M059J (cell line): ENCODE results near the gene HOXD10. TPM values are rescaled to one million over a fixed set of nuclear protein-coding genes. Genes with fewer than 3 reads are reported as not detected.

Source experiments
- DNase-seq: peaks from one replicate; pipeline ENCODE4 v3.0.0-alpha.2; 2012; ENCODE audit warnings: low read depth
- total RNA-seq: library from RNA; depleted of rRNA; stranded (reverse); fragments of >200 nt; shearing (Covaris generic); gene quantifications from 2 replicates; pipeline ENCODE4 v1.2.3, GENCODE V29; 2014

Gene HOXD10
- total RNA-seq, 1 experiment from 2014 or later = 15.0 TPM

DNA sequence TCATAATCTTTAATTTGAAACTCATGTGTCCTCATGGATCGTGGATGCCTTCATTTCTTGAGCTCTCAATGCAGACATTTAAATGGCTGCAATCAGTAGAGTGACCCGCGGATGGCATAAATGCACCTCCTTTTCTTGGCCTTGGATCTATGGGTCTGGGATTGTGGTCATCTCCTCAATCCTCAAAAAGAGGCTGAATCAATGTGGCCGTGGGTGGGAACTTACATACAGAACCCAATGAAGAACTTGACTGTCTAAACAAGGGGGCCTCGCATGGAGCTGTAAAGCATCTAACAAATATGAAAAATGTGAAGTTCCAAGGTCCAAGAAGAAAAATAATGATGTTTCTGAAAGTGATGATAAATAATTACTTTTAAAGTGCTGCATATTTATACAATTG lies 21.2 kb upstream of the HOXD10 start:
- no peak for DNase-seq

DNA sequence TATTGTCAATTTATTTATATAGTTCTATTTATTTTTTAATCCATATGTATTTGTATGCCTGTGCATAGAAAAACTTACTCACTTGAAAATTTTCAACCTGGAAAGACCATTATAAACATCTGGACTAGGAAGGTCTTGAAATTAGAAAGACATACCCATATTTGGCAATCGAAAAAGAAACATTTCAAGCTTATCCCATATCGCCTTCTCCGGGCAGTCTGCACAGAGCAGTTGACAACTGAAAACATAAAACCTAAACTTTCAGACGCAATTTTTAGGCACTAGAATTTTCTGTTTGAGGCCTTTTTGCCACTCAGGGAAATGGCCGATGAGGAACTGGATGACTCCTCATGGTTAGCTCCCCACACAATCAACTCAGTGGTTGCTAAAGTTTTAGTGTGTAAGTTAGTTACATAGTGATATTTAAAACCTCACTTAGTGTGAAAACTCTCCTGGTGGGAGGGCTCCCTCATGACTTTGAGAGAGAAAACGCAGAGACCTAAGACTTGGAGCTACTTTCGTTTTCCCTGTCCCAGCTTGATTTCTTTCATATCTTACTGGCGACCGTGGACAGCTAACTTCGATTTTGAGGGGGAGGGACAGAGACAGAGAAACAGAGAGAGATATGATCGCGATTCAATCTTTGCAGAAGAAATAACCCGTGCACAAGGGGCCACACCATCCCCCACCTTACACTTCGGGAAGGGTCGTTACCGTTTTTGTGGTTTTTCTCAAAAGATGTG lies 20.2 kb upstream of the HOXD10 start:
- DNase-seq = peak; percentile 67

- peak; percentile 84 for DNase-seq
These were observed 19.4 kb upstream of the HOXD10 start for GRCh38 chr2:176096986-176097819.

DNA sequence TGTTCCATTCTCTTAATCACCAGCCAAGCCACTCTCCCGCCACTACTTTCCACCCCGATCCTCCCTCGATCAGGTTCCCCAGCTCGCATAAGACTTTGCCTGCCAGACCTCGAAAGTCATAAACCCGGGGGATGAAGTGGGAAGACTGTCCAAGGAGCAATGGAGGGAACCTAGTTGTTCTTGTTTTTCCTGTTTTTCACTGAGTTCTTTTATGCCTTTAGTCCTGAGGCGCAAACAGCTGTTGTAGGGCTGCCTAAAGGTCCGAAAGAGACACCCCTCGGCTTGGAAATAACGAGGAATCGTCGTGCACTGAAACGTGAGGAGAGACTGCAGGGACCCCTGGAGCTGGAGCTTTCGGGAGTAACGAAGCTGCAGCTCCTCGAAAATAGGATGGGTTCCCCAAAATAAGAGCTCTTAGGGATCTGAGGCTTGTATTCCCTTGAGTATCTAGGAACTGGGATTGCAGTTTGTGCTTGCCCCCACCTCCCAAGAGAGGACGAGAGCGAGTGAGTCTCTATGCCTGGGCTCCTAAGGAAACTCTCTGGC lies 18.7 kb upstream of the HOXD10 start:
- DNase-seq = no peak

GRCh38 chr2:176098366-176099158 lies 18.0 kb upstream of the HOXD10 start:
- no peak for DNase-seq

- DNase-seq = no peak
These were observed 17.3 kb upstream of the HOXD10 start for GRCh38 chr2:176099159-176099727.

- DNase-seq = no peak
These were observed 16.6 kb upstream of the HOXD10 start, which contains the start of gene HOXD12 for GRCh38 chr2:176099728-176100546. HOXD12 (plus strand) TSS chr2:176099795; CDS start chr2:176099802, 7 bp downstream.

GRCh38 chr2:176100547-176101140 lies 15.9 kb upstream of the HOXD10 start:
- no peak for DNase-seq

- no peak for DNase-seq
These were observed 15.3 kb upstream of the HOXD10 start for GRCh38 chr2:176101216-176101830.

DNA sequence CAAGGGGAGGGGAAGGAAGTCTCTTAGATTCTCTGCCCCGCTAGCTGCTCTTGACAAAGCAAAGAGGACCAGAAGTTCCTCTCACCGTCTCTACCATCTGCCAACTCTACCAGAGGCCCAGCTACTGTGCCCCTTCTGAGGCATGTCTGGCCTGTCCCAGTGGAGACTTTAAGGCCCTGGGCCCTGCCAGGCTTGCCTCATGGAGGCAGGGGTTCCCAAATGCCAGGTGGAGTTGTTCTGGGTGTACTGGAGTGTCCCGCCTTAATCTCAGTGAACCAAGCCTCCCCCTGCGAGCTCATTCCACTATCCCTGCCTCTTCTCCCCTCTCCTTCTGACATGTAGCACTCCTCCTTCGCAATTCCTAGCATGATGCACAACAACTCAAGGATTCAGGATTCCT lies 14.7 kb upstream of the HOXD10 start:
- DNase-seq = no peak

- DNase-seq = no peak
These were observed 14.2 kb upstream of the HOXD10 start for GRCh38 chr2:176102309-176102866.

GRCh38 chr2:176103194-176103593 lies 13.4 kb upstream of the HOXD10 start:
- DNase-seq = no peak

- no peak for DNase-seq
These were observed 12.7 kb upstream of the HOXD10 start for GRCh38 chr2:176103742-176104315.

DNA sequence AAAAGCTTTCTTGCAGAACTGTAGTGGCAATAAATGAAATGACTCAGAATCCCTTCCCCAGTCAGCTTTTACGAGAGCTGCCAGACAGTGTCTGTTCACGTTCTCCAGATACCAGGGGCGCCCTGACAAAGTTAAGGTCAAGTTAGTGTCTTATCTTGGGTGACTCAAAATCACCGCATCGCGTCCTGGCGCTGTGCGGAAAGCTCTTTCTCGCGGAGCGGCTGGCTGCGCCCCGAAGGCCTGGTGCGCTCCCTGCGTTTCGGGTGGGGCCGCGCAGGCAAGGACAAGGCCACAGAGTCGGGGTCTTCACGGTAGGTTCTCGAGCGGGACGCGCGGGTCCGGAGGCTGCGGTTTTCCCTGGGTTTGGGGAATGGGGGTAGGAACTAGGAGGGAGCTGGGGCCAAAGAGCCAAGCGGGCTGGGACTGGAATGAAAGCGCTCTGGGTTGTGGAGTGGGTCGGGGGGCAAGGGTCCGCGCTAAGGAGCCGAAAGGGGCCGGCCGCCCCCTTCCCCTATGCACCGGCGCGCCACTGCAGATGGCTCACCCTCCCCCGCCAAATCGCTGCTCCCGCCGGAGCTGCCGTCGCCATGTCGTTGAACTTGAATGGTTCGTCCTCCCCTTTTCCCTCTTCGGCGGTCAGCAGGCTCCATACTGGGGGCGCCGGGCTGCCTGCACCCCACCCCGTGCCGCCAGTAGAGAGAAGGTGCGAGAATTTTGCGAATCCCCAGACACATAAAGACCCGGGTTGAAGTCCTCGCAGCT lies 12.1 kb upstream of the HOXD10 start:
- peak; percentile 97 for DNase-seq

DNA sequence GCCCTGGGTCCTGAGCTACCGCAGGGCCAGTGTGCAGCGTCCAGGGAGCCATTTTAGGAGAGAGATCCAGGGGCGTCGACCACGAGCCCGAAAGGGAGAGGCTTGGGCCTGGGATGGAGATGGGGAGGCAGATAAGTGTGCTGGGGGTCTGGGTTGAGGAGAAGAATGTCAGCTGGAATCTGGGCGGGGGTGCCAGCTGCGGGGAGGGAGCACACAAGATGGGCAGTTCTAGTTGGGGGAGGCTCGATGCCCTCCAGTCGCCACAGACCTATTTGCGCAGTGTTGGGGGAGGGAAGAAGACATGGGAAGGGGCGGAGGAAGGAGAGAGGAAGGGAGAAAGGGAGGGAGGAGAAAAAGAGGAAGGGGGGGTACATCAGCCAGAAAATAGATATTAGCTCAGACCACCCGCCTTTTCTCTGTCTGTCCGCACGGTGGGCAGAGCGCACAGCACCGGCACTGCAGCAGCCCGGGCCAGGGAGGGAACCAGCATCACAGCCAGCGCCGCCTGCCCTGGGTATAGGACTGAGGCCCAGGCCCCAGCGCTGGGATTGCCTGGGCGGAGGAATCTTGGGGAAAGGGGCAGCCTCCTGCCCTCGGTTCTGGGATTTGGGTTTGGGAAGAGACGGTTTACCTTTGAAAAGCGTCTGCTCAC lies 11.4 kb upstream of the HOXD10 start:
- peak; percentile 51 for DNase-seq

DNA sequence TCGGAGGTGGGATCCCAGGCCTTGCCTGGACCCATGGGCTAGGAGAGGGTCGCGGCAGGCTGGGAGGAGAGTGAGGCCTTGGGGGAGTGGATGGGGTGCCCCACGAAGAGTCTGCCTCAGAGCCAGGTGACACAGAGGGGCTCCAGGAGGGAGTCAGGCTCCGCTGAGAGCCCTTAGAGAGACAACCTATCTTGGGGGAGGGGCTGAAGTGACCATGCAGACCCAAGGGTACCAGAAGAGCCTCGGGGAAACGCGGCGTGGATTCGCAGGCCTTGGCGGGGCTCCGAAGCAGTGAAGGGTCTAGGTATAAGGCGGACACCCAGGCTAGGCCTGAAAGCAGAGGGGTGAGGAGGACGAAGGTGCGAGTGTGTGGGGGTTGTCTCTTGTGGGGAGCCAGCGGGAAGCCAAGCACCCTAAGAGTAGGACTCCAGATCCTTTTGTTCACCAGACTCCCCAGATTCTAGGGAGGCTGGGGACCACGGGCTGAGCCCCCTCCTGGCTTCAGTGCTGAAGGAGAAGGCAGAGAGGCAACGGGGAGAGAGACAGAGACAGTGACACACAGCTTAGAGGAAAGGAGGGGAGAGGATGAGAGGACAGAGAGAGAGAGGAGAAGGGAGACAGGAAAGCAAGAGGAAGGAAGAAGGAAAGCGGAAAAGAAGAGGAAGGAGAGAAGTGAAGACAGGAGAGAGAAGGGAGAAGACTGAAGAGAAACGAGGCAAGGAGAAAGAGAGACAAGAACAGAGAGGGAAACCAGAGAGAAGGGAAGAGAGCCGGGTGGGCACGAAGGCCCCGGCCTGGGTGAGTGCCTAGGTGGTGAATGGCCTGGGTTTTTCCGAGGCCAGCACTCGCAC lies 10.6 kb upstream of the HOXD10 start:
- DNase-seq = no peak
